ENCODE measurements around the gene TNK1.

TNK1 gene

GRCh38 chr17:7384489-7385081 is 3.7 kb downstream of the TNK1 start:
- Histone ChIP-seq H3K4me3 (ENCODE audit: low read depth, low read length, poor library complexity, severe bottlenecking) (peak overlapping the region; percentile 68), H3K27ac (ENCODE audit: low read depth, low read length, poor library complexity, severe bottlenecking) (peak overlapping the region; percentile 1), H3K9me2 (ENCODE audit: low read depth, low read length) (no peaks in the 10 kb centered on the region), H3K9ac (ENCODE audit: low read length) (peak overlapping the region; percentile 72), H3K4me1 (ENCODE audit: insufficient read depth, low read length, severe bottlenecking) (peaks cover 18% of the 10 kb centered on the region), H3K79me2 (ENCODE audit: insufficient read depth, low read length) (no peaks in the 10 kb centered on the region), H3F3A (ENCODE audit: insufficient read depth, low read length) (no peaks in the 10 kb centered on the region), H3K9me3 (ENCODE audit: low read length) (peaks cover 3% of the 10 kb centered on the region), H3K27me3 (ENCODE audit: insufficient read depth, low read length) (peaks cover 7% of the 10 kb centered on the region; the same call in 1 of the 2 replicates), H4K20me1 (ENCODE audit: insufficient read depth, low read length) (no peaks in the 10 kb centered on the region), H2AFZ (ENCODE audit: low read length) (0 out of 2 replicates have a peak overlapping the region, but pooled peaks have one; percentile 8), H3K4me2 (ENCODE audit: low read length) (peak overlapping the region; percentile 91), H3K36me3 (ENCODE audit: insufficient read depth, low read length) (peaks cover 4% of the 10 kb centered on the region; the same call in 1 of the 2 replicates)
- TF ChIP-seq, protein P1, sequence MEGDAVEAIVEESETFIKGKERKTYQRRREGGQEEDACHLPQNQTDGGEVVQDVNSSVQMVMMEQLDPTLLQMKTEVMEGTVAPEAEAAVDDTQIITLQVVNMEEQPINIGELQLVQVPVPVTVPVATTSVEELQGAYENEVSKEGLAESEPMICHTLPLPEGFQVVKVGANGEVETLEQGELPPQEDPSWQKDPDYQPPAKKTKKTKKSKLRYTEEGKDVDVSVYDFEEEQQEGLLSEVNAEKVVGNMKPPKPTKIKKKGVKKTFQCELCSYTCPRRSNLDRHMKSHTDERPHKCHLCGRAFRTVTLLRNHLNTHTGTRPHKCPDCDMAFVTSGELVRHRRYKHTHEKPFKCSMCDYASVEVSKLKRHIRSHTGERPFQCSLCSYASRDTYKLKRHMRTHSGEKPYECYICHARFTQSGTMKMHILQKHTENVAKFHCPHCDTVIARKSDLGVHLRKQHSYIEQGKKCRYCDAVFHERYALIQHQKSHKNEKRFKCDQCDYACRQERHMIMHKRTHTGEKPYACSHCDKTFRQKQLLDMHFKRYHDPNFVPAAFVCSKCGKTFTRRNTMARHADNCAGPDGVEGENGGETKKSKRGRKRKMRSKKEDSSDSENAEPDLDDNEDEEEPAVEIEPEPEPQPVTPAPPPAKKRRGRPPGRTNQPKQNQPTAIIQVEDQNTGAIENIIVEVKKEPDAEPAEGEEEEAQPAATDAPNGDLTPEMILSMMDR (IDR thresholded peaks at IDR 0.05; ENCODE audit: low read length): no peak
- TF ChIP-seq EZH2 (IDR thresholded peaks at IDR 0.05; ENCODE audit: borderline replicate concordance, low read length): no peak

- no peaks in the 10 kb centered on the region for H3K9me3 ChIP-seq (ENCODE audit: low read length)
- H3K27ac ChIP-seq (ENCODE audit: low read depth, low read length, poor library complexity, severe bottlenecking): no peak overlapping the region
- no peaks in the 10 kb centered on the region for H3K27me3 ChIP-seq (ENCODE audit: insufficient read depth, low read length)
- H3K79me2 ChIP-seq (ENCODE audit: insufficient read depth, low read length): no peaks in the 10 kb centered on the region
- no peak overlapping the region for H2AFZ ChIP-seq (ENCODE audit: low read length)
- H4K20me1 ChIP-seq (ENCODE audit: insufficient read depth, low read length): no peaks in the 10 kb centered on the region
- H3K4me3 ChIP-seq (ENCODE audit: low read depth, low read length, poor library complexity, severe bottlenecking): no peak overlapping the region
- peaks cover 4% of the 10 kb centered on the region; the same call in 1 of the 2 replicates for H3K36me3 ChIP-seq (ENCODE audit: insufficient read depth, low read length)
- no peak overlapping the region for H3K9ac ChIP-seq (ENCODE audit: low read length)
- TF ChIP-seq, protein P1 (IDR thresholded peaks at IDR 0.05; ENCODE audit: low read length): no peak
- TF ChIP-seq EZH2 (IDR thresholded peaks at IDR 0.05; ENCODE audit: borderline replicate concordance, low read length): no peak
- peaks cover 21% of the 10 kb centered on the region for H3K4me1 ChIP-seq (ENCODE audit: insufficient read depth, low read length, severe bottlenecking)
- H3F3A ChIP-seq (ENCODE audit: insufficient read depth, low read length): no peaks in the 10 kb centered on the region
- no peak overlapping the region for H3K4me2 ChIP-seq (ENCODE audit: low read length)
- H3K9me2 ChIP-seq (ENCODE audit: low read depth, low read length): no peaks in the 10 kb centered on the region
These were observed 8.0 kb downstream of the TNK1 start for GRCh38 chr17:7388856-7389255.

- Histone ChIP-seq H3F3A (ENCODE audit: insufficient read depth, low read length) (no peaks in the 10 kb centered on the region), H3K79me2 (ENCODE audit: insufficient read depth, low read length) (no peaks in the 10 kb centered on the region), H3K9me3 (ENCODE audit: low read length) (no peaks in the 10 kb centered on the region), H4K20me1 (ENCODE audit: insufficient read depth, low read length) (no peaks in the 10 kb centered on the region), H3K27me3 (ENCODE audit: insufficient read depth, low read length) (no peaks in the 10 kb centered on the region), H3K9me2 (ENCODE audit: low read depth, low read length) (no peaks in the 10 kb centered on the region), H3K27ac (ENCODE audit: low read depth, low read length, poor library complexity, severe bottlenecking) (no peak overlapping the region), H3K9ac (ENCODE audit: low read length) (no peak overlapping the region), H3K4me2 (ENCODE audit: low read length) (no peak overlapping the region), H2AFZ (ENCODE audit: low read length) (no peak overlapping the region), H3K4me3 (ENCODE audit: low read depth, low read length, poor library complexity, severe bottlenecking) (no peak overlapping the region), H3K4me1 (ENCODE audit: insufficient read depth, low read length, severe bottlenecking) (peaks cover 14% of the 10 kb centered on the region), H3K36me3 (ENCODE audit: insufficient read depth, low read length) (peaks cover 4% of the 10 kb centered on the region; the same call in 1 of the 2 replicates)
- TF ChIP-seq, protein P1 (IDR thresholded peaks at IDR 0.05; ENCODE audit: low read length): no peak
- no peak for TF ChIP-seq EZH2 (IDR thresholded peaks at IDR 0.05; ENCODE audit: borderline replicate concordance, low read length)
These were observed 9.3 kb downstream of the TNK1 start for GRCh38 chr17:7389924-7390910.
